HG03378 (cell line): Measurements from ENCODE around the gene MYH9.
A peak's percentile ranks its signal among the peaks of the same experiment; 100 is the strongest.

ENCODE experiments used
- ATAC-seq: cut with Tn5 transposase; IDR thresholded peaks from one replicate; pipeline ENCODE4 v1.9.1; 2021; ENCODE audit warnings: mild to moderate bottlenecking, moderate library complexity; ENCODE audit not compliant: unreplicated experiment

The MYH9 gene

DNA sequence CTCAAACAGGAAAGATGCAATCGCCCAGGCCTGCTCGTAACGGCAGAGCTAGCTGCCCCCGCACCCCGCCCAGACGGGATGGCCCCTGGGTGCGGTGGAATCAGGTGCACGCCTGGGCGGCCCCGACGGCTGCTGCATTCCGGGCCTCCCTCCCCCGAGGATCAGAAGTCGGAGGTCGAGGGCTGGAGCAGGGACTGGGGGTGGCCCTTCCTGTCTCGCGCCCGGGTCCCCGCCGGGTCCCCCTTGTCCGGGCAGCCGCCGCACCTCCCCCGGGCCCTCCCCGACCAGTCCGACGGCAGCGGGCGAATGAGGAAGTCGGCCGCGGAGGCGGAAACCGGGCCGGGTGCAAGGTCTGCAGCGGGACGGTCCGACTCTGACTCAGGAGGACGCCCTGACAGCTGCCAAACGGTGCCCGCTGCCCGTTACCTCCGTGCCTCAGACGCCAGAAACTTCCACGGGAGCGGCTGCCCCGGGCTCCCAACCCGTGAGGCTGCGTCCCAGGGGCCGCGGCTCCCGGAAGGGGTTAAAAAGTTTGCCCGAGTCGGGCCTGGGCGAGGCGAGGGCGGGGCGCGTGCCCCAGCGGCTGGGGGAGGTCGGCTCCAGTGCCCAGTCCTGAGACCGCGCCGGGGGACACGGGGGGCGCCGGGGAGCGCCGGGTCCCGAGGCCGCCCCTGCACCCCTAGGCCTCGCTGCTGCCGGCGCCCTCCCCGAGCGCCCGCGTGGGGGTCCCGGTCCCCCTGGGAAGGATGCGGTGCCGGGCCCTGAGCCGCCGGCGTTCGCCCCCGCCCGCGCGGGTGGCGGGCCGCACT is 663 bp downstream of the MYH9 start:
- ATAC-seq, result peak; percentile 14

DNA sequence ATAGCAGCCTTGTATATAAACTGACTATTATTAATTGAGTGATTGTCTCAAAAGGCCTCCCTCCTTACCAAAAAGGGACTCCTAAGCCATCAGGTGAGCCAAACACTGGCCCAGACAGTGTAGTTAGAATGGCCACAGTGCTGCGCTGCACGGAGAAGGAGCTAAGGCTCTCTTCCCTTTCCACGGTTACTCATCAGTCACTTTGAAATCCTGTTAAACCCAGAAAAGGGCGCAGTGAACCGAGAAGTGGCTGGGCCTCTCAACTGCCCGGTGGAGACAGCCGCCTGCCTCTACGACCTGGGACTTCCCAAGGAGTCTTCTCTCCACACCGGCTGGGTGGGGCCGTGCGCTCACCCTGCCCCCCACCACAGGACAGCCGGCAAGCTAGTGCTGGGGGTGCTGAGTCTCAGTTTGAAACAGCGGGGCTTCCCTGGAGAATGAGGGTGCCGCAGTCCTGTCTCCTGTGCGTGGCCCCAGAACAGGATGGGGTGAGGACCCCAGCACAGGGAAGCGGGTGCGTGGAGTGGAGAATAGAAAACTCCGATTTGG is 1.3 kb downstream of the MYH9 start:
- peak; percentile 27 for ATAC-seq

DNA sequence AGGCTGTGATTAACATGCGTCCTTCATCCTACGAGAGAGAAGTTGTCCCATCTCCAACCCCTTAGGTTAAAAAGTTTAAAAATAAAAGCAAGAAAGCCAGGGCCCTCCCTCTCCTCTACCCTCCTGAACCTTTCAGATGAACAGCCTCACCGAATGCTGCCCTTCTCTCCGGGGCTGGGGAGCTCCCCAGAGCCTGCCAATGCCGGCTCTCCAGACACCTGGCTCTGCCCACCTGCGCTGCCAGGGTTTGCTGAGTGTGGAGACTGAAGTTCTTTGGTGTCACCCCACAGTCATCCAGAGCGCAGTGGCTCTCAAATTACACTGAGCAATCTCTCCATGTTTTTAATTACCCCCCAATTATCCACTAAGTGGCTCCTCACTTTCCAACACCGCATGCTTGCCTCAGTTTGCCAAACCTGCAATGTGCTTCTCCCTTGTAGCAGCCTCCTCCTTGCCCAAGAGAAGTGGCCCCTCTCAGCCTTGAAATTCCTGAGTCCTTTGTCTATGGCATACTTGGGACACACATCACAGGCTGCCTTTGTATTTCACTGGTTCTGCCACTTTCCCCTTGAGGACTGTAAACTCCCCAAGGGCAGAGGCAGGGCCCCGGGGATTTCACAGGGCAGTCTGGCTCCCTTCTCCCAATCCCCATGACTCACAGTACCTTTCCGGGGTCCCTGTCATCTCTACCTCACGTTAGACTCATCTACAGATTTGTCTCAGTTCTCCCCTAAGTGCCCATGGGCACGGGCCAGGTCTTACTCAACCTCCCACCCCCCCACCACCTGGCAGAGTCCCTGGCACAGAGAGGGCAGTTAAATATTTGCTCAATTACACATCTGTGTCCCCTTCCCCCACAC is 2.0 kb downstream of the MYH9 start:
- ATAC-seq, result no peak

DNA sequence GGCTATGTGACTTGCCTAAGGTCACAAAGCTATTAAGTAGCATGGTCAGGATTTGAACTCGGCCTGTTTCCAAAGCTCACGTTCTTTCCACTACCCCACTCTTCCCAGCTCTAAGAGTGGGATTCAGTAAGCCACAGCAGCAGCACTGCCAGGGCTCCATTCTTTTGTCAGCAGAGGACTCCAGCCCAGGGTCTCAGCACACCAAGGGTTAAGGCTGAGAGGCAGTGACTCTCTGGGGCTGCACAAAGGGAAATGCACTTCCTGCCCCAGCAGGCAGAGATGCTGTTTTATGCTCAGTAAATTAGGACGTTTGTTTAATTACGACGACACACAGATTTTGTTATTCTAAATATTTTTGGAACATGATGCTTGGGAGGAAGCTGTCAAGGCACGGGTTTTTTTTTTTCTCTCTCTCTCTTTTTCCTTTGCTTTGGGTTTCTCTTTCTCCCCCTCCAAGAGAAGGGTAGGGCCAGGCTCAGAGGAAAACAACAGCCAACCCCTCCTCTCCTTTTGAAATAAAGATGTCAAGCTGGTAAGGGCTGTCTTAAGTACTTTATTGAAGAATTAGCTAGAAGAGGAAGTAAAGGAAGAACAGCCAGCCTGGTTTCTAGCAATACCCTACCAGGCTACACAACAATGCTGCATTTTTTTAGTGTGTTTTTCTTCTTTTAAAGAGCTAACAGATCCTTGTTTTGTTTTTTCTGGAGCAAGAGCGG is 2.8 kb downstream of the MYH9 start:
- no peak for ATAC-seq

DNA sequence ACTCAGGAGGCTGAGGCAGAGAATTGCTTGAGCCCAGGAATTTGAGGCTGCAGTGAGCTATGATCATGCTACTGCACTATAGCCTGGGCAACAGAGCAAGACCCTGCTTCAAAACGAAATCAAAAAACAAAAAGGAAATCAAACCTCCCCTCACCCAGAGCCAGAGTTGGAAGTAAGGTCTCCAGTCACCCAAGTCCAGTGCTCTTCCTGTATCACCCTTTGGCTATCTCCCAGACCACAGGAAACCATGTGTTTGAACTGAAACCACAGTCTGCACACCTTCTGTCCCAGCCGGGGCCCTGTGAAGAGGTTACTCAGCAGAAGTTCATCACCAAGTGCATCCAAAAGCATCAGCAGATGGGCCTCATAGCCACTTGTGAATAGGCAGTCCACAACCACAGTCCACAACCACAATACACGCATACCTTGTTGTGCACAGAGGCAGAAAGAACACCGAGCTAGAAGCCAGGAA is 4.6 kb downstream of the MYH9 start:
- no peak for ATAC-seq

DNA sequence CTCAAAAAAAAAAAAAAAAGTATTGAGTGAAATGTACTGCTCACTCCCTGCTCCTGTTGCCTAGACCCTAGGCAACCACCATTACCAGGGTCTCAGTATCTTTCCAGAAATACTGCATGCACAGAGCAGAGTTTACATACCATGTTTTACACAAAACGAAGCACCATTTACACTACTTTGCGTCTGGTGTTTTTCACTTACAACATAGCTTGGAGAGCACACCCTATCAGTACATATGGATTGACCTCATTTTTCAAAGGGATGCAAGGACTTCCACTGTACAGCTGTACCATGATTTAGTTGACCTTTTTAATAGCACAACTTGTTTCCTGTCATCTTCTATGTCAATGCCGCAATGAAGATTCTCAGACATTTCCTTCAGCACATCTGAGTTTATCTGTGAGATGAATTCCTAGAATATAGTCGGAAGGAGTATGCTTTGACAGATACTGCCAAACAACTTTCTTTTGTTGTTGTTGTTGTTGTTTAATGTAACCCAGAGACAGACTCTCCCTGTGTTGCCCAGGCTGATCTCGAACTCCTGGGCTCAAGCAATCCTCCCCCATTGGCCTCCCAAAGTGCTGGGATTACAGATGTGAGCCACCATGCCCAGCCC is 6.1 kb downstream of the MYH9 start:
- ATAC-seq, result no peak

DNA sequence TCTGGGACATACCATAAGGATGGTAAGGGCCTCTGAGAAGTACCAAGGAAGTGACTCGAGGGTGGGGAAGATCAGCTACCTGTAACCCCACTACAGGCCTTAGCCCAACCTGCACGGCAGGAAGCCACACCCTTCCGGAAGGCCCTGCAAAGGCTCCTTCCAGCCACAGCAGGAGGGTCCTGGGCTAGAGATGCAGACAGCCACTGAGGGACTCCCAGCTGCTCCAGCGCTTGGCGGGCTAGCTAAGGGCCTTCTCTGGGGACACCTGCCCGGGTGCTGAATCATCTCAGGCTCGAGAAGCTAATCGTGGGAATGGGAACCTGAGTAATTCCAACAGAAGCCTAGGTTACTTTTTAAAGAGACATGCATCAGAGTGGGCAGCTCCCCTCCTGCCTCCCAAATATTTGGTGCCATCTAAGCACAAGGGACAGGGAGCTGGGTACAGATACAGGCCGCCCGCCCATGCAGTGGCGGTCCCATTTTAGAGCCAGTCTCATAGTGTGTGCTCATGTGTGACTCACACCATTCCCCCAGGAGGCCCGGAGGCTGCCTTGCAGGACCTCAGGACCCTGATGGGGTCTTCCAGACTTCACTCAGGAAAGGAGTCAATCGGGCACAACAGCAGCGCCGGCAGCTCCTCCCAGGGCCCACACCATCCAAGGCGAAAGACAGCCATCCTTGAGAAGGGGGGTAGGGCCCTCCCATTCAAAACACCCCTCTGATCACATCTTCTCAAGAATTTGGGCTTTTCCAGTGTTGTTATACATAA is 8.0 kb downstream of the MYH9 start:
- ATAC-seq, result no peak

DNA sequence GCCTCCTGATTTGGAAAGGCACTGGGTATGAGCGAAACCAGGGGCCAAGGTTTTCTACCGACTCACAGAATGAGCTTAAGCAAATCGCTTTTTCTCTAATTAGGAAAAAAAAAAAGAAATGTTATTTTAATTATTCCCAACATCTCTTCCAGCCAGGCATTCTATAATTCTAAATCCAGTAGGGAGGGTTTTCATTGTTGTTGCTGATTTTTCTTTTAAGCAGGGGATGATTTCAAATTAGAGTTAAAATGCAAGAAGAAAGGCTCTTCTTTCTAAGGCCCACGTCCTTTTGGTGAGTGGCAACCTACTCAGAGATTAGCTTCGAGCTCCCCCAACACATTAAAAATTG is 8.9 kb downstream of the MYH9 start:
- no peak for ATAC-seq

DNA sequence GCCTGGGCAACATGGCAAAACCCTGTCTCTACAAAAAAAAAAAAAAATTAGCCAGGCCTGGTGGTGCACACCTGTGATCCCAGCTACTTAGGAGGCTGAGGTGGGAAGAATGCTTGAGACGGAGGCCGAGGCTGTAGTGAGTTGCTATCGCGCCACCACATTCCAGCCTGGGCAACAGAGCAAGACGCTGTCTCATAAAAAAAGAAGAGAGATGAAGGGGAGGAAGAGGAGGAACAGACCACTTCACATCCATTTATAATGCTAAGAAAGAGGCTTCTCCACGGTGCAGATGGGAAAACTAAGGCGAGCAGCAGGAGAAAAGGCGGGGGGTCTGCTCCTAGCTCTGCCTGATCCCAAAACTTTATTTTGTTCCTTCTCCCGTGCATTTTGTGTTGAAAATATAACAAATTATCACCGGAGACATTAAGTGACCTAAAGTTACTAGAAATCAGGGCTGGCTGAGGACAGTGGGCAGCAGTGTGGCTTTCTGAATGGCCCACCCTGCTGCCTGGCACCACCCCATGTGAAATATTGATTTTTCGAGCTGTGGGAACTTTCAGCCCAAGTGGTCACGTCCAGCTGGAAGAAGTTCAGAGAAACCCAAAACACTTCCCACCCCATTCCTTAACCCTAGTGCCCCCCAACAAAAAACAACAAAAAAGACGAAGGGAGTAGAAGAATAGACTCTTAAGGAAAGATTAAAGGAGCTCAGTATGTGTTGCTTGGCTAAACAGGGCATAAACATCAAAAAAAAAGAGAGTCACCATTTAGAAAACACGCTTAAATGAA is 9.5 kb downstream of the MYH9 start:
- no peak for ATAC-seq

DNA sequence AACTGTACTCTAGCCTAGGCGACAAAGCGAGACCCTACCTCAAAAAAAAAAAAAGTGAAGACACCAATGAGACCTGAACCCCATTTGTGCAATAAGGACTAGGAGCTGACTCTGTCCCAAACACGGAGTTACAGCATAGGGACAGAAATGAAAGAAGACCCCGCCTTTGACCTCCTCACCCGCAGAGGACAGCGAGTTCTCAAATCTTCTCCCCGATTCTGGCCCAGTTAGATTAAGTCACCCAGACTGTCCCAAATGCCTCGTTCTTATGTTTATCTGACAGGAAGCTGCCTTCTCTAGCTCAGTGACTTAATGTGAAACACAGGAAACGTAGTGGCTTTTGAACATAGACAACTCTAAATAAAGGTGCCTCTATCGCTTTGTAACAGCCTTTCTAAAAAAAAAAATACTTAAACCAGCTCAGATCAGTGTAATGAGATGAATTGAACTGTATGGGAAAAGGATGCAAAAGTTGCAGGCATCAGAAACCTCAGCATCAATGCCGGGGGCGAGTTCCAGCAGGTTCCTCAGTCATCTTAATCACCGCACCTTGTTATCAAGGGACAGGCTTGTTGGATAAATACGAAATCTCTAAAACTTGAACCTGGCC is 10.6 kb downstream of the MYH9 start:
- ATAC-seq, result no peak

DNA sequence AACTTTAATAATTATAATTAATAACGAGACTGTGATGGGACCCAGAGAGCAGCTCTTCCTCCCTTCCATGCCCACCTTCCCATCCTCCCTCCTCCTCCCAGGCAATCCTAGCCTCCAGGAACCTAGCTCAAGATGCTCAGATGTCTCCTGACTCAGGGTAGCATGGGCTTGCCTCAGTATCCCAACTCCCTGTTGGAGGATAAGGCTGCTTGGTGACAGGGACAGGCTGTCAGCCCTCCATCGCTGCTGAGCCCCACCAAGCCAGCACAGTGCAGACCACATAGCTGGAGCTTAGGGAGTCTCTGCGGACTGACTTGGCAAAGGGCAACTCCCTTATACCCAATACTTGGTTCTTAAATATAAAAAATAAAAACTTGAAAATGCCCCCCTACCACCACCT is 11.5 kb downstream of the MYH9 start:
- no peak for ATAC-seq

DNA sequence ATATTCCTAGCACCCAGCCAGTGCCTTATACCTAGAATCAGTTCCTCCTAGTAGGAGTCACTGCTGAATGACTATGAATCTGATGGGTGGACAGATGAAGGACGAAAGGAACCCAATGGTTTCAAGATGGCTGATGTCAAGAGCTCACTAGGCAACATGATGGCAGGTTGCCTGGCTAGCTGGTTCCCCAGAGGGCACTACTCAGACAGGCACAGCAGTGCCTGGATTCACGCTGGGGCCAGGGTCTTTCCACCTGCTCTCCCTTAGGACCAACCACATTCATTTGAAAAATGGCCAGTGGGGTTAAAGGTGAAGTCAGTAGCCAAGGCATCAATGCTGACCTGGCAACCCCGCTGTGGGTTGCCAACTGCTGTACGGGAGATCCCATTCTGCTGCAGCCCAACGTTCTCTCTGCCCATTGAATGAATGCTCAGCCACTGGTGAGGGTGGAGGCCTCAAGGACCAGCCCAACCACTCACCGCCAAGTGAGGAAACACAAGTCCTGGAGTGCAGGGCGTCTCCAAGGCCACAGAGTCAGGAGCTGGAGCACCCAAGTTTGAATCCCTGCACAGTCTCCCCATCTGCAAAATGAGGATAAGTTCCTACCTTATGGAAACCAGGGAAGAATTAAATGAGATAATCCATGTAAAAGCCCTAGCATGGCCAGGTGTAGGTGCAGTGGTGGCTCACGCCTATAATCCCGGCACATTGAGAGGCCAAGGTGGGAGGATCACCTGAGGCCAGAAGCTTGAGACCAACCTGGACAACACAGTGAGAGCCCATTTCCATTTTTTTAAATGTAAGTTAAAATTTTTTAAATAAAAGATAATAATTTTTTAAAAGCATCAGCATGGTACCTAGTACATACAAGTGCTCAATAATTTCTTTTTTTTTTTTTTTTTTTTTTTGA is 12.4 kb downstream of the MYH9 start:
- no peak for ATAC-seq

DNA sequence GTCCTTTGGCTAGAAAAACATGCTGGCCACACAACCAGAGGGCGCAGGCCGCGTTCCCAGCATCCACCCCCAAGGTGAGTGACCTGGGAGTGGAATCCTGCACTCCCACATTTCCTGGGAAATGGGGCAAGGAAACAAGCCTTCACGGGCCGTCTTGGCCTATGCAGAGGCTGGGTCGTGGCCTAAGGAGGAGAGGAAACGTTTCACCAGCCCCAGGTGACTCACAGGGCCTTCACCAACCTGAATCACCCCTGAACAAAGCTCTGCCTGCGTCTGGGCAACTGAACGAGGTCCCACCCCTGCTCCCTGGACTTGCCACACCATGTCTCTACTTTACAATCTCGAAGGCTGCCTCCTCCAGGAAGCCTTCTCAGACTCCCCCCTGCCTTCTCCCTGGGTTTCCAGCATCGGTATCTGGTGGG is 13.2 kb downstream of the MYH9 start:
- no peak for ATAC-seq

DNA sequence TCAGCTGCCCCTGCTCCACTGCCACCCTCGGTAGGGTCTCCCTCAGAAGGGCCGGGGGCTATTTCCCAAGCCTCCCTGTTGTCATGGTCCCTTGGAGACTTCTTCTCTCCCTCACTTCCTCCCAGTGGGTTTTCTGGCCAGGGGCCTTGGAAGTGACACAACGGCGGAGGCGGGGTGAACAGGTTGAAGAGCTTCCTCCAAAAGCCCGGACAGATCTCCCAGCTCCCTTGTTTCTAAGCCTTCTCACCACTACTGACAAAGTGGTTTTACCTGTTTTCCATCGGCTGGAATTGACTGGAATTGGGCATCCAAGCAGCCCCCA is 14.5 kb downstream of the MYH9 start:
- ATAC-seq, result no peak

DNA sequence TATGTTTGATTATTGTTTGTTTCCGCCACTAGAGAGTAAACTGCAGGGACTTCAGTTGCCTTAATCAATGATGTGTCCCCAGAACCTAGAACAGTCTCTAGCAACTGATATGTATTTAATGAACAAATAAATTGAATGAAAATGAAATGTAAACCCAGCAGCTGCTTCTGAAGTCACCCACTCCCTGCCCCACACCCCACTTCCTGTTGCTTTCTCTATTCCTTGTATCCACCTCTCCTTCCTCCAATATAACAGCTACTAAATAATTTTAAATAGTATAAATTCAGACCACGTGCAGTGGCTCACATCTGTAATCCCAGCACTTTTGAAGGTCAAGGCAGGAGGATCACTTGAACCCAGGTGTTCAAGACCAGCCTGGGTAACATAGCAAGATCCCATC is 15.8 kb downstream of the MYH9 start:
- no peak for ATAC-seq

DNA sequence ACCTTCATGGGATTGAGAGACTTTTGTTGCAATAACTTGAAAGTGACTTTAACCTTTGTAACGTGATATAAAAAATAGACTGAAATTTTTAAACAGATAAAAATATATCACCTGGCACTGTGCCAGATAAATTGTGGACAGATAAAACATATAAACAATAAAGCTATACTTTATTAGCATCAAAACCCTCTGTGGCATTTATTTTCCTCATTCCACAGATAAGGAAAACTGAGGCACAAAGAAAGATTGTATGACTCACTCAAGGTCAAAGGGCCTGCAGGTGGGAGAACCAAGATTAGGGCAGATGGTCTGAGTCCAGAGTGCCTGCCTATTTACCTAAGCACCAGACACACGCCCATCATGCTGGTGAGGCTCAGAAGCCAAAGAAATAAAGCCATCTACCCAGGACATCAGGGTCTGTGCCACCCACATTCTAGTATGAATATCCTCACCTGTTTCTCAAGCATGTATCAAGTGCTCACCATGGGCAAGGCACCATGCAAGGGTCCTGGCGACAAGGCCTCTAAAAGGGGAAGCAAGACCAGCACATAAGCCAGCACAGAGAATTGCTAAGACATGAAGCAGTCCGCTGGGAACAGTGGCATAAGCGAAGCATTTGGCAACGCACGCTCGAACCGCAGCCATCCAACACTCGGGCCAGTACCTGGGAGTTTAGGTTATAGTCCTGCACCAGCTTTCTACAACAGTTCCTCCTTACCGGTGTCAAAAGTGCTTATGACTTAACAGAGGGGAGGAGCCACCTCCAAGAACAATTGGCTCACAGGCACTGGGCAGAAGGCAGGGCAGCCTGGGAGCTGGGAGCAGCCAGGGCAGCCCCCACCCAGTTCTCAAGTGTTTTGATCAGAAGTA is 17.6 kb downstream of the MYH9 start:
- no peak for ATAC-seq
